RCC 7860 (cell line): ENCODE data around the gene CHKA.
A peak's percentile ranks its signal among the peaks of the same experiment; 100 is the strongest.

Source experiments
- DNase-seq: peaks from one replicate; pipeline ENCODE4 v3.0.0-alpha.2; 2015; ENCODE audit warnings: low spot score
- FAIRE-seq: peaks from 2 replicates; lab custom pipeline; 2012; peaks lifted over from hg19 to GRCh38; lab: Jason Lieb, UNC

Gene CHKA

GRCh38 chr11:68121067-68121899 lies at the start of gene CHKA:
Gene CHKA (minus strand): TSS chr11:68121388. CDS start chr11:68121177, 211 bp downstream.
- peak; percentile 63 for DNase-seq
- FAIRE-seq = no peak

- FAIRE-seq (no peak), DNase-seq (no peak)
Observed at GRCh38 chr11:68169442-68169841, 48.3 kb upstream of the CHKA start.

- DNase-seq (no peak), FAIRE-seq (no peak)
Observed at GRCh38 chr11:68168694-68169093, 47.5 kb upstream of the CHKA start.

- DNase-seq = no peak
- no peak for FAIRE-seq
Observed at GRCh38 chr11:68167474-68167873, 46.3 kb upstream of the CHKA start.

GRCh38 chr11:68166969-68167368 lies 45.8 kb upstream of the CHKA start:
- no peak for DNase-seq
- no peak for FAIRE-seq

- no peak for DNase-seq
- no peak for FAIRE-seq
Observed at GRCh38 chr11:68165601-68166000, 44.4 kb upstream of the CHKA start.

- peak; percentile 12 for DNase-seq
- FAIRE-seq = no peak
Observed at GRCh38 chr11:68164437-68164836, 43.2 kb upstream of the CHKA start.

GRCh38 chr11:68163691-68164090 lies 42.5 kb upstream of the CHKA start:
- no peak for FAIRE-seq

GRCh38 chr11:68160100-68160695 lies 39.0 kb upstream of the CHKA start:
- DNase-seq = no peak
- FAIRE-seq = no peak

More at GRCh38 chr11:68163691-68164090, 42.5 kb upstream of the CHKA start:
- DNase-seq = no peak

- DNase-seq (no peak), FAIRE-seq (no peak)
Observed at GRCh38 chr11:68159665-68160064, 38.5 kb upstream of the CHKA start.

GRCh38 chr11:68159161-68159560 lies 38.0 kb upstream of the CHKA start:
- DNase-seq (no peak), FAIRE-seq (no peak)

GRCh38 chr11:68158580-68158979 lies 37.4 kb upstream of the CHKA start:
- DNase-seq (no peak), FAIRE-seq (no peak)

GRCh38 chr11:68153742-68154141 lies 32.6 kb upstream of the CHKA start:
- FAIRE-seq = no peak
- DNase-seq = no peak

GRCh38 chr11:68150037-68150436 lies 28.8 kb upstream of the CHKA start:
- no peak for DNase-seq
- no peak for FAIRE-seq

GRCh38 chr11:68149417-68149816 lies 28.2 kb upstream of the CHKA start:
- FAIRE-seq (no peak), DNase-seq (no peak)

- DNase-seq (no peak), FAIRE-seq (no peak)
Observed at GRCh38 chr11:68148879-68149278, 27.7 kb upstream of the CHKA start.

GRCh38 chr11:68148071-68148805 lies 27.1 kb upstream of the CHKA start:
- FAIRE-seq (no peak), DNase-seq (no peak)

GRCh38 chr11:68146704-68147474 lies 25.7 kb upstream of the CHKA start:
- DNase-seq (peak; percentile 74), FAIRE-seq (no peak)

GRCh38 chr11:68146010-68146540 lies 24.9 kb upstream of the CHKA start:
- peak; percentile 50 for DNase-seq
- no peak for FAIRE-seq

- peak; percentile 67 for DNase-seq
- FAIRE-seq = peak; percentile 11
Observed at GRCh38 chr11:68145120-68145866, 24.1 kb upstream of the CHKA start.
